Stomach (tissue), 4 donors: Measurements from ENCODE around the gene PRDM16.

Experiments
- CTCF ChIP-seq, 7 experiments: fragments of 450-650 bp in 4 of 7; fragments of 200-600 bp in 3 of 7; sonication (generic) in 3 of 7; IDR thresholded peaks; one replicate each; pipeline ENCODE4 v1.5.1; 2016 to 2019; ENCODE audit warnings: antibody characterized with exemption in 7 of 7, control low read depth in 2 of 7, mild to moderate bottlenecking in 1 of 7
- POLR2A ChIP-seq, 4 donors: fragments of 450-650 bp; IDR thresholded peaks; one replicate each; pipeline ENCODE4 v1.6.1; 2016; ENCODE audit warnings: antibody characterized with exemption in 4 of 4, control low read depth in 2 of 4, mild to moderate bottlenecking in 1 of 4, moderate library complexity in 1 of 4

GRCh38 chr1:3273447-3273846 is 204.4 kb downstream of the PRDM16 start:
- TF ChIP-seq CTCF (IDR thresholded peaks at IDR 0.05) (no peak), POLR2A (IDR thresholded peaks at IDR 0.05) (no peak)
